HG03432 (cell line): ENCODE data around the gene SVEP1.
A peak's percentile ranks its signal among the peaks of the same experiment; 100 is the strongest.

Experiments used
- ATAC-seq: cut with Tn5 transposase; IDR thresholded peaks from one replicate; pipeline ENCODE4 v1.9.1; 2021; ENCODE audit warnings: mild to moderate bottlenecking, moderate library complexity; ENCODE audit not compliant: unreplicated experiment

The SVEP1 gene

GRCh38 chr9:110328763-110329162 lies 250.8 kb downstream of the SVEP1 start:
- ATAC-seq = no peak

GRCh38 chr9:110327716-110328115 lies 251.8 kb downstream of the SVEP1 start:
- ATAC-seq = no peak

GRCh38 chr9:110323818-110324217 lies 255.7 kb downstream of the SVEP1 start:
- no peak for ATAC-seq

GRCh38 chr9:110320651-110321445 lies 258.7 kb downstream of the SVEP1 start:
- ATAC-seq = no peak

GRCh38 chr9:110319781-110320492 lies 259.6 kb downstream of the SVEP1 start:
- ATAC-seq = no peak

GRCh38 chr9:110317911-110318310 lies 261.6 kb downstream of the SVEP1 start:
- ATAC-seq = no peak

GRCh38 chr9:110316261-110317075 lies 263.1 kb downstream of the SVEP1 start:
- ATAC-seq = peak; percentile 98
